AG08395 (cell line): ENCODE measurements around the gene STH.
"Not testable (repeated sequence)": the region's sequence is repeated elsewhere in the genome, so short reads cannot be mapped to it uniquely, and the experiment has no call there.

Source experiments
- DNase-seq: peaks from one replicate; pipeline ENCODE4 v3.0.0; 2012; ENCODE audit warnings: mixed read lengths, low spot score

Gene STH

GRCh38 chr17:46006082-46006481 lies 7.0 kb downstream of the STH start:
- DNase-seq, result not testable (repeated sequence)

- no peak for DNase-seq
Measured at GRCh38 chr17:46007461-46007965, 8.5 kb downstream of the STH start.

GRCh38 chr17:46008591-46008990 lies 9.5 kb downstream of the STH start:
- no peak for DNase-seq

- DNase-seq, result no peak
Measured at GRCh38 chr17:46009681-46010596, 10.9 kb downstream of the STH start.

GRCh38 chr17:46010597-46011186 lies 11.6 kb downstream of the STH start:
- no peak for DNase-seq

GRCh38 chr17:46011711-46012505 lies 12.9 kb downstream of the STH start:
- DNase-seq, result no peak

- no peak for DNase-seq
Measured at GRCh38 chr17:46012506-46013079, 13.5 kb downstream of the STH start.

GRCh38 chr17:46013127-46013501 lies 14.1 kb downstream of the STH start:
- DNase-seq, result no peak

- peak; percentile 93 for DNase-seq
Measured at GRCh38 chr17:46013502-46014165, 14.6 kb downstream of the STH start.

- not testable (repeated sequence) for DNase-seq
Measured at GRCh38 chr17:46019408-46019925, 20.4 kb downstream of the STH start.

GRCh38 chr17:46020023-46020761 lies 21.1 kb downstream of the STH start:
- DNase-seq, result no peak

- no peak for DNase-seq
Measured at GRCh38 chr17:46020998-46021397, 21.9 kb downstream of the STH start.

GRCh38 chr17:46023366-46023765 lies 24.3 kb downstream of the STH start:
- DNase-seq, result not testable (repeated sequence)

GRCh38 chr17:46023783-46024388 lies 24.8 kb downstream of the STH start:
- DNase-seq, result no peak

- DNase-seq, result no peak
Measured at GRCh38 chr17:46024590-46024989, 25.5 kb downstream of the STH start.

GRCh38 chr17:46025060-46025459 lies 26.0 kb downstream of the STH start:
- DNase-seq, result no peak

GRCh38 chr17:46025510-46026165 lies 26.6 kb downstream of the STH start:
- DNase-seq, result no peak

- no peak for DNase-seq
Measured at GRCh38 chr17:46026166-46027047, 27.4 kb downstream of the STH start.
